CMK (cell line): ENCODE results near the gene CLDN2.
"Not testable (repeated sequence)": the region's sequence is repeated elsewhere in the genome, so short reads cannot be mapped to it uniquely, and the experiment has no call there.

Experiments used
- DNase-seq: peaks from one replicate; pipeline ENCODE4 v3.0.0-alpha.2; 2010; ENCODE audit warnings: low read depth

Gene CLDN2

DNA sequence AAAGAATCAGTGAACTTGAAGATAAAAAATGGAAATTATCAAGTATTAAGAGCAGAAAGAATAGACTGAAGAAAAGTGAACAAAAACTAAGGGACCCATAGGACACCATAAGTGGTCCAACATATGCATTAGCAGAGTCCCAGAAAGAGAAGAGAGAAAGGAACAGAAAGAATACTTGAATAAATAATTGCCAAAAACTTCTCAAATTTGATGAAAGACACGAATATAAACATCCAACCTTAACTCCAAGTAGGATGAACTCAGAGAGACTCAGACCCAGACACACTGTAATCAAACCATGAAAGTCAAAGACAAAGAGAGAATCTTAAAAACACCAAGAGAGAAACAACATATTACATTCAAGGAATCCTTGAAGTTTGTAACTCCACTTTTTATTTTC lies 44.1 kb downstream of the CLDN2 start:
- no peak for DNase-seq

DNA sequence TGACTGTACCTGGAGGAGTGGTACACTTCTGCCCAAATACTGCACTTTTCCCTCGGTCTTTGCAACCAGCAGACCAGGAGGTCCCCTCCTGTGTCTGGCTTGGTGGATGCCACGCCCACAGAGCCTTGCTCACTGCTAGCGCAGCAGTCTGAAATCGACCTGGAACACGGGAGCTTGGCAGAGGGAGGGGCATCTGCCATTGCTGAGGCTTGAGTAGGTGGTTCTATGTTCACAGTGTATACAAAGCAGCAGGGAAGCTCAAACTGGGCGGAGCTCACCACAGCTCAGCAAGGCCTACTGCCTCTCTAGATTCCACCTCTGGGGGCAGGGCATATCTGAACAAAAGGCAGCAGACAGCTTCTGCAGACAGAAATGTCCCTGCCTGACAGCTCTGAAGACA lies 46.3 kb downstream of the CLDN2 start:
- DNase-seq: not testable (repeated sequence)

DNA sequence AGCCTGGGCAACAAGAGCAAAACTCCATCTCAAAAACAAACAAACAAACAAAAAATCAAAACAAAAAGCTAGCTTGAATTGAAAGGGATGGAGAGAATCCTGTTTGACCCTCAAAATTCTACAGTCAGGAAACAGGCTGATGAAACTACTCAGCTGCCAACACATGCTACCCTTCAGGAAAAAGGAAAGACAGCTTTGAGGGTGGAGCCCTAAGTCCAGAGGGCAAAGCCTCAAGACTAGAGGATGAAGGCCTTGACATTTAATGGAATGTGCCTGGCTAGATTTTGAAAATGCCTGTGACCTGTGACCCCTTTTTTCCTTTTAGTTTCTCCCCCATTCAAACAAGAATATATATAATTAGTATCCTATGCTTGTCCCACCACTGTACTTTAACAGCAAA lies 52.7 kb downstream of the CLDN2 start:
- no peak for DNase-seq

DNA sequence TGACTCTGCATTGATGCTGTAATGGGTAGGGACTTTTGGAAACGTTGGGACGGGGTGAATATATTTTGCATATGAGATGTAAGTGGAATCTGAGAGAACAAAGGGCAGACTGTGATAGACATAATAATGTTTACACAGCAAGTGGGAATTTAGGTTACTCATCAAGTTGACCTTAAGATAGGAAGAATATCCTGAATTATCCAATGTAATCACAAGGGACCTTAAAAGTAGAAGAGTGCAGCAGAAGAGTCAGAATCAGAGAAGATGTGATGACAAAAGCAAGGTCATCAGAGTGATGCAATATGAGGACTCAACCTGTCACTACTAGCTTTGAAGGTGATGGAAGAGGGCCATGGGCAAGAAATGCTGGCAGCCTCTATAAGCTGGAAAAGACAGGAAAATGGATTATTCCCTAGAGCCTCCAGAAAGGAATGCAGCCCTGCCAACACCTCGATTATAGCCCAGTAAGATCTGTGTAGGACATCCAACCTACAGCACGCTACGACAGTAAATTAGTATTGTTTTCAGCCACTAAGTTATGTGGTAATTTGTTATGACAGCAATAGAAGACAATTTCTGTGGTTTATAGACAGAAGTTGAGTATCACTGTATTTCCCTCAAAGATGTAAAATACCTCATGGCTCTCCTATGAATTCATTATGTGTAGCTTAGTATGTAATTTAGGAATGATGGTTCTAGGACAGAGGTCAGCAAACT lies 53.4 kb downstream of the CLDN2 start:
- DNase-seq: no peak

DNA sequence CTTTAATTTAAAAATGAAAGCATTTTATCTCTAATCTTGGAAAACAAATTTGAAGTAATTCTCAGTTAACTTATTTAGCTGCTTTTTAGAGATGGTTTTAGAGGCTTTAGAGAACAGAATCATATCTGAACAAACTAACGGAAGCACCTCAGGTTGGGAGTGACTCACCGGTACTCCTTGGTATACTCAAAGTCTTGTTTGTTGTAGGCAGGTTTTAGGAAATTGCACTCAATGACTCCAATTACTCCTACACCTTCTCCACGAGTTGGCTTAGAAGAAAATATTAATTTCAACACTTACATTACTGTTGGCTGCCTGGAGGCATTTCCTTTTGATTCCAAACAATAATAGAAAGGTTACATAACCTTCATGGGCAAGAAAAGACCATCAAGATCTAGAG lies 56.2 kb downstream of the CLDN2 start:
- no peak for DNase-seq
